ENCODE measurements around the gene SLC26A1.

SLC26A1 gene

GRCh38 chr4:968621-969394 is 24.4 kb downstream of the SLC26A1 start:
- Histone ChIP-seq H3K9ac (ENCODE audit: low read length) (no peak overlapping the region), H3K36me3 (ENCODE audit: control insufficient read depth, insufficient read depth, low read length, severe bottlenecking) (peaks cover 24% of the 10 kb centered on the region), H3K4me3 (ENCODE audit: low read length) (no peak overlapping the region), H3K9me3 (ENCODE audit: control insufficient read depth, low read length) (no peaks in the 10 kb centered on the region), H3K27me3 (replicated peaks; ENCODE audit: control insufficient read depth, insufficient read depth, low read length) (no peaks in the 10 kb centered on the region), H3K4me1 (ENCODE audit: control insufficient read depth, insufficient read depth, low read length) (peaks cover 15% of the 10 kb centered on the region)
- DNase-seq (ENCODE audit: low read depth) = no peak

- Histone ChIP-seq H3K4me3 (ENCODE audit: low read length) (no peak overlapping the region), H3K9ac (ENCODE audit: low read length) (no peak overlapping the region), H3K9me3 (ENCODE audit: control insufficient read depth, low read length) (no peaks in the 10 kb centered on the region), H3K27me3 (replicated peaks; ENCODE audit: control insufficient read depth, insufficient read depth, low read length) (no peaks in the 10 kb centered on the region), H3K36me3 (ENCODE audit: control insufficient read depth, insufficient read depth, low read length, severe bottlenecking) (peaks cover 24% of the 10 kb centered on the region), H3K4me1 (ENCODE audit: control insufficient read depth, insufficient read depth, low read length) (peaks cover 15% of the 10 kb centered on the region)
- DNase-seq (ENCODE audit: low read depth) = no peak
Measured at GRCh38 chr4:968221-968620, 25.0 kb downstream of the SLC26A1 start.

- DNase-seq (ENCODE audit: low read depth) = no peak
- Histone ChIP-seq H3K36me3 (ENCODE audit: control insufficient read depth, insufficient read depth, low read length, severe bottlenecking) (peaks cover 27% of the 10 kb centered on the region), H3K9me3 (ENCODE audit: control insufficient read depth, low read length) (no peaks in the 10 kb centered on the region), H3K9ac (ENCODE audit: low read length) (no peak overlapping the region), H3K4me1 (ENCODE audit: control insufficient read depth, insufficient read depth, low read length) (peaks cover 15% of the 10 kb centered on the region), H3K4me3 (ENCODE audit: low read length) (no peak overlapping the region), H3K27me3 (replicated peaks; ENCODE audit: control insufficient read depth, insufficient read depth, low read length) (no peaks in the 10 kb centered on the region)
Measured at GRCh38 chr4:967113-968104, 25.8 kb downstream of the SLC26A1 start.

GRCh38 chr4:966266-967112 is 26.7 kb downstream of the SLC26A1 start:
- Histone ChIP-seq H3K9ac (ENCODE audit: low read length) (no peak overlapping the region), H3K4me1 (ENCODE audit: control insufficient read depth, insufficient read depth, low read length) (peaks cover 7% of the 10 kb centered on the region), H3K9me3 (ENCODE audit: control insufficient read depth, low read length) (no peaks in the 10 kb centered on the region), H3K4me3 (ENCODE audit: low read length) (no peak overlapping the region), H3K27me3 (replicated peaks; ENCODE audit: control insufficient read depth, insufficient read depth, low read length) (no peaks in the 10 kb centered on the region), H3K36me3 (ENCODE audit: control insufficient read depth, insufficient read depth, low read length, severe bottlenecking) (peaks cover 36% of the 10 kb centered on the region)
- DNase-seq (ENCODE audit: low read depth) = no peak

- Histone ChIP-seq H3K27me3 (replicated peaks; ENCODE audit: control insufficient read depth, insufficient read depth, low read length) (no peaks in the 10 kb centered on the region), H3K4me1 (ENCODE audit: control insufficient read depth, insufficient read depth, low read length) (no peaks in the 10 kb centered on the region), H3K36me3 (ENCODE audit: control insufficient read depth, insufficient read depth, low read length, severe bottlenecking) (peaks cover 39% of the 10 kb centered on the region), H3K9me3 (ENCODE audit: control insufficient read depth, low read length) (no peaks in the 10 kb centered on the region), H3K4me3 (ENCODE audit: low read length) (no peak overlapping the region), H3K9ac (ENCODE audit: low read length) (no peak overlapping the region)
- DNase-seq (ENCODE audit: low read depth) = no peak
Measured at GRCh38 chr4:965766-966134, 27.5 kb downstream of the SLC26A1 start.

GRCh38 chr4:965048-965765 is 28.0 kb downstream of the SLC26A1 start:
- no peak for DNase-seq (ENCODE audit: low read depth)
- H3K4me3 ChIP-seq (ENCODE audit: low read length) = no peak overlapping the region
- no peaks in the 10 kb centered on the region for H3K4me1 ChIP-seq (ENCODE audit: control insufficient read depth, insufficient read depth, low read length)
- peaks cover 43% of the 10 kb centered on the region for H3K36me3 ChIP-seq (ENCODE audit: control insufficient read depth, insufficient read depth, low read length, severe bottlenecking)
- H3K9ac ChIP-seq (ENCODE audit: low read length) = no peak overlapping the region
- no peaks in the 10 kb centered on the region for H3K9me3 ChIP-seq (ENCODE audit: control insufficient read depth, low read length)
- H3K27me3 ChIP-seq (replicated peaks; ENCODE audit: control insufficient read depth, insufficient read depth, low read length) = no peaks in the 10 kb centered on the region

GRCh38 chr4:964346-965025 is 28.7 kb downstream of the SLC26A1 start:
- Histone ChIP-seq H3K27me3 (replicated peaks; ENCODE audit: control insufficient read depth, insufficient read depth, low read length) (no peaks in the 10 kb centered on the region), H3K4me1 (ENCODE audit: control insufficient read depth, insufficient read depth, low read length) (no peaks in the 10 kb centered on the region), H3K9me3 (ENCODE audit: control insufficient read depth, low read length) (no peaks in the 10 kb centered on the region), H3K9ac (ENCODE audit: low read length) (no peak overlapping the region), H3K36me3 (ENCODE audit: control insufficient read depth, insufficient read depth, low read length, severe bottlenecking) (peaks cover 43% of the 10 kb centered on the region), H3K4me3 (ENCODE audit: low read length) (no peak overlapping the region)
- no peak for DNase-seq (ENCODE audit: low read depth)

- Histone ChIP-seq H3K36me3 (ENCODE audit: control insufficient read depth, insufficient read depth, low read length, severe bottlenecking) (peaks cover 43% of the 10 kb centered on the region), H3K9ac (ENCODE audit: low read length) (no peak overlapping the region), H3K27me3 (replicated peaks; ENCODE audit: control insufficient read depth, insufficient read depth, low read length) (no peaks in the 10 kb centered on the region), H3K4me1 (ENCODE audit: control insufficient read depth, insufficient read depth, low read length) (no peaks in the 10 kb centered on the region), H3K9me3 (ENCODE audit: control insufficient read depth, low read length) (no peaks in the 10 kb centered on the region), H3K4me3 (ENCODE audit: low read length) (no peak overlapping the region)
- DNase-seq (ENCODE audit: low read depth) = no peak
Measured at GRCh38 chr4:963276-964225, 29.7 kb downstream of the SLC26A1 start.

GRCh38 chr4:962231-963208 is 30.7 kb downstream of the SLC26A1 start:
- no peaks in the 10 kb centered on the region for H3K4me1 ChIP-seq (ENCODE audit: control insufficient read depth, insufficient read depth, low read length)
- no peak overlapping the region for H3K9ac ChIP-seq (ENCODE audit: low read length)
- no peak overlapping the region for H3K4me3 ChIP-seq (ENCODE audit: low read length)
- no peak for DNase-seq (ENCODE audit: low read depth)
- H3K9me3 ChIP-seq (ENCODE audit: control insufficient read depth, low read length) = no peaks in the 10 kb centered on the region
- no peaks in the 10 kb centered on the region for H3K27me3 ChIP-seq (replicated peaks; ENCODE audit: control insufficient read depth, insufficient read depth, low read length)
- H3K36me3 ChIP-seq (ENCODE audit: control insufficient read depth, insufficient read depth, low read length, severe bottlenecking) = peaks cover 43% of the 10 kb centered on the region
